Nephron progenitor cell (in vitro differentiated cells): ENCODE data around the gene MYORG.

Experiments
- DNase-seq: peaks from one replicate; pipeline ENCODE4 v3.0.0; 2021
- H3K27ac Mint-ChIP-seq: 2 replicates; pipeline ENCODE4 v1.8.0; 2021; ENCODE audit warnings: mild to moderate bottlenecking, moderate library complexity, mixed read lengths
- H3K27me3 Mint-ChIP-seq: 2 replicates; pipeline ENCODE4 v1.8.0; 2021; ENCODE audit warnings: mild to moderate bottlenecking, low read depth, mixed read lengths; ENCODE audit not compliant: poor library complexity
- H3K36me3 Mint-ChIP-seq: 2 replicates; pipeline ENCODE4 v1.8.0; 2021; ENCODE audit warnings: low read depth, mixed read lengths
- H3K4me1 Mint-ChIP-seq: 2 replicates; pipeline ENCODE4 v1.8.0; 2021; ENCODE audit warnings: mixed read lengths
- H3K4me3 Mint-ChIP-seq: 2 replicates; pipeline ENCODE4 v1.8.0; 2021; ENCODE audit warnings: mild to moderate bottlenecking, moderate library complexity, mixed read lengths
- H3K9me3 Mint-ChIP-seq: 2 replicates; pipeline ENCODE4 v1.8.0; 2021; ENCODE audit warnings: mild to moderate bottlenecking, moderate library complexity, mixed read lengths
- CTCF ChIP-seq: fragments of 200-600 bp; sonication (generic); IDR thresholded peaks from 2 replicates; pipeline ENCODE4 v1.5.0; 2021; ENCODE audit warnings: antibody characterized with exemption

MYORG gene

GRCh38 chr9:34322899-34323591 lies 53.7 kb downstream of the MYORG start:
- H3K4me3 Mint-ChIP-seq = no peak overlapping the region
- H3K27ac Mint-ChIP-seq = no peak overlapping the region
- H3K27me3 Mint-ChIP-seq = no peaks in the 10 kb centered on the region
- peaks cover 17% of the 10 kb centered on the region for H3K4me1 Mint-ChIP-seq
- no peak for DNase-seq
- peaks cover 2% of the 10 kb centered on the region for H3K36me3 Mint-ChIP-seq
- H3K9me3 Mint-ChIP-seq = no peaks in the 10 kb centered on the region
- no peak for TF ChIP-seq CTCF

GRCh38 chr9:34321451-34321850 lies 55.2 kb downstream of the MYORG start:
- TF ChIP-seq CTCF = no peak
- Mint-ChIP-seq H3K27ac (no peak overlapping the region), H3K4me3 (no peak overlapping the region), H3K4me1 (peaks cover 3% of the 10 kb centered on the region), H3K9me3 (no peaks in the 10 kb centered on the region), H3K27me3 (no peaks in the 10 kb centered on the region), H3K36me3 (peaks cover 4% of the 10 kb centered on the region)
- DNase-seq = no peak

GRCh38 chr9:34318163-34318790 lies 58.4 kb downstream of the MYORG start:
- TF ChIP-seq CTCF = no peak
- no peaks in the 10 kb centered on the region for H3K9me3 Mint-ChIP-seq
- H3K27me3 Mint-ChIP-seq = no peaks in the 10 kb centered on the region
- H3K4me3 Mint-ChIP-seq = no peak overlapping the region
- H3K36me3 Mint-ChIP-seq = peaks cover 4% of the 10 kb centered on the region
- no peak overlapping the region for H3K27ac Mint-ChIP-seq
- no peak for DNase-seq
- no peaks in the 10 kb centered on the region for H3K4me1 Mint-ChIP-seq

- Mint-ChIP-seq H3K27ac (no peak overlapping the region), H3K9me3 (no peaks in the 10 kb centered on the region), H3K36me3 (peaks cover 4% of the 10 kb centered on the region), H3K4me1 (no peaks in the 10 kb centered on the region), H3K27me3 (no peaks in the 10 kb centered on the region), H3K4me3 (no peak overlapping the region)
- no peak for DNase-seq
- no peak for TF ChIP-seq CTCF
Measured at GRCh38 chr9:34317436-34317835, 59.3 kb downstream of the MYORG start.
